ENCODE data around the gene NDUFA12. TPM values are rescaled to one million over a fixed set of nuclear protein-coding genes. Genes with fewer than 3 reads are reported as not detected.
"Not testable (repeated sequence)": the region's sequence is repeated elsewhere in the genome, so short reads cannot be mapped to it uniquely, and the experiment has no call there.

NDUFA12 gene
- total RNA-seq, 2 experiments from 2014 or later: 147 to 160 TPM

- CTCF ChIA-PET: no interaction called here
- Mint-ChIP-seq H3K4me3 (no peak overlapping the region), H3K4me1 (ENCODE audit: low read depth) (peaks cover 46% of the 10 kb centered on the region), H3K36me3 (ENCODE audit: low read depth) (peaks cover 30% of the 10 kb centered on the region), H3K27ac (no peak overlapping the region), H3K9me3 (no peaks in the 10 kb centered on the region), H3K27me3 (ENCODE audit: low read depth) (no peaks in the 10 kb centered on the region)
- intact Hi-C loops (cut with micrococcal nuclease): no loop called here
- no peak for DNase-seq
These were observed 5.2 kb downstream of the NDUFA12 start for GRCh38 chr12:94998326-94998725.

DNA sequence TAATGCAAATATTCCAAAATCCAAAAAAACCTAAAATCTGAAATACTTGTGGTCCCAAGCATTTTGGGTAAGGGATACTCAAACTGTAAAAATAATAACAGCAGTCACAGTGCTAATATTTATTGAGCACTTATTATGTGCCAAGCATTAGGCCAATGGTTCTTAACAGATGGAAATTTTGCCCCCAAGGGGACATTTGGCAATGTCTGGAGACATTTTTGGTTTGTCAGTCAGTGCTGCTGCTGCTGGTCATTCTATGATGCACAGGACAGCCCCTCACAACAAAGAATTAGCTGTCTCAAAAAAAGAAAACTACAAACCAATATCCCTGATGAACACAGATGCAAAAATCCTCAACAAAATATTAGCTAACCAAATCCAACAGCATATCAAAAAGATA is 5.8 kb downstream of the NDUFA12 start:
- Mint-ChIP-seq H3K4me3 (no peak overlapping the region), H3K9me3 (no peaks in the 10 kb centered on the region), H3K36me3 (ENCODE audit: low read depth) (peaks cover 31% of the 10 kb centered on the region), H3K27ac (no peak overlapping the region), H3K27me3 (ENCODE audit: low read depth) (no peaks in the 10 kb centered on the region), H3K4me1 (ENCODE audit: low read depth) (peaks cover 44% of the 10 kb centered on the region)
- CTCF ChIA-PET: interaction anchor here (0.7 kb wide), 1 partner anchor 541 kb away, joined by 3 read pairs; no protein-coding TSS in a partner anchor
- intact Hi-C loops (cut with micrococcal nuclease): no loop called here
- no peak for DNase-seq

DNA sequence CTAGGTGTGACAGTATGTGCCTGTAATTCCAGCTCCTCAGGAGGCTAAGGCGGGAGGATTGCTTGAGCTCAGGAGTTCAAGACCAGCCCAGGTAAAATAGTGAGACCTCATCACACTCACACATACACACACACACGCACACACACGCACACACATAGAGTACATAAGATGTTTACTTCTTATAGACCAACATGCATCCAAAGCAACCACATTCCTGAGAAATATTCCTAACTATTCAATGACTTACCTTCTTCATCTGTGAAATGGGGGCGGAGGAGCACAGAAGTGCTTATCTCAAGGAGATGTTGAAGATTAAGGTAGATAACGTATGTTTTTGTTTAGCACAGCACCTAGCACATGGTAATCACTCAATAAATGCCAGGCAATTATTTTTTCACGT is 6.4 kb downstream of the NDUFA12 start:
- Mint-ChIP-seq H3K36me3 (ENCODE audit: low read depth) (peaks cover 29% of the 10 kb centered on the region), H3K27me3 (ENCODE audit: low read depth) (no peaks in the 10 kb centered on the region), H3K4me1 (ENCODE audit: low read depth) (peaks cover 41% of the 10 kb centered on the region), H3K4me3 (no peak overlapping the region), H3K27ac (no peak overlapping the region), H3K9me3 (no peaks in the 10 kb centered on the region)
- intact Hi-C loops (cut with micrococcal nuclease): no loop called here
- CTCF ChIA-PET: interaction anchor here (0.7 kb wide), 1 partner anchor 542 kb away, joined by 3 read pairs; no protein-coding TSS in a partner anchor
- no peak for DNase-seq

GRCh38 chr12:94994312-94994711 is 9.2 kb downstream of the NDUFA12 start:
- intact Hi-C loops (cut with micrococcal nuclease): no loop called here
- CTCF ChIA-PET: no interaction called here
- H3K36me3 Mint-ChIP-seq (ENCODE audit: low read depth): peaks cover 26% of the 10 kb centered on the region

DNA sequence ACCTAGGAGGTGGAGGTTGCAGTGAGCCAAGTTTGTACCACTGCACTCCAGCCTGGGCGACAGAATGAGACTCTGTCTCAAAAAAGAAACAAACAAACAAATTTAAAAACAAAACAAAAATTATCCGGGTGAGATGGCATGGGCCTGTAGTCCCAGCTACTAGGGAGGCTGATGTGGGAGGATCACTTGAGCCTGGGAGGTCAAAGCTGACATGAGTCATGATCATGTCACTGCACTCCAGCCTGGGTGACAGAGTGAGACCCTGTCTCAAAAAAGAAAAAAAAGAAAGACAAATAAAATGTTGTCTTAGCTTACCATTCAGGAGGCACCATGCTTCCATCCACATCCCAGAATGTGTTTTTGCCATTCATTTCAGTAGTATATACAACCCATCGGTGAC is 9.6 kb downstream of the NDUFA12 start:
- H3K9me3 Mint-ChIP-seq; H3K4me3 Mint-ChIP-seq; CTCF ChIA-PET; intact Hi-C loops (cut with micrococcal nuclease); H3K27ac Mint-ChIP-seq; H3K27me3 Mint-ChIP-seq (ENCODE audit: low read depth); DNase-seq: not testable (repeated sequence)
- Mint-ChIP-seq H3K4me1 (ENCODE audit: low read depth) (peaks cover 35% of the 10 kb centered on the region), H3K36me3 (ENCODE audit: low read depth) (peaks cover 25% of the 10 kb centered on the region)

More at GRCh38 chr12:94994312-94994711, 9.2 kb downstream of the NDUFA12 start:
- H3K4me3 Mint-ChIP-seq: no peak overlapping the region
- H3K27me3 Mint-ChIP-seq (ENCODE audit: low read depth): no peaks in the 10 kb centered on the region
- peaks cover 35% of the 10 kb centered on the region for H3K4me1 Mint-ChIP-seq (ENCODE audit: low read depth)
- no peak overlapping the region for H3K27ac Mint-ChIP-seq
- no peaks in the 10 kb centered on the region for H3K9me3 Mint-ChIP-seq
- DNase-seq: no peak

GRCh38 chr12:94990222-94990621 is 13.3 kb downstream of the NDUFA12 start:
- H3K36me3 Mint-ChIP-seq (ENCODE audit: low read depth): peaks cover 24% of the 10 kb centered on the region
- no peaks in the 10 kb centered on the region for H3K9me3 Mint-ChIP-seq
- CTCF ChIA-PET: interaction anchor here (0.6 to 1.2 kb wide), 4 partner anchors 11 to 544 kb away, joined by 3 to 4 read pairs (median 4); no protein-coding TSS in a partner anchor

DNA sequence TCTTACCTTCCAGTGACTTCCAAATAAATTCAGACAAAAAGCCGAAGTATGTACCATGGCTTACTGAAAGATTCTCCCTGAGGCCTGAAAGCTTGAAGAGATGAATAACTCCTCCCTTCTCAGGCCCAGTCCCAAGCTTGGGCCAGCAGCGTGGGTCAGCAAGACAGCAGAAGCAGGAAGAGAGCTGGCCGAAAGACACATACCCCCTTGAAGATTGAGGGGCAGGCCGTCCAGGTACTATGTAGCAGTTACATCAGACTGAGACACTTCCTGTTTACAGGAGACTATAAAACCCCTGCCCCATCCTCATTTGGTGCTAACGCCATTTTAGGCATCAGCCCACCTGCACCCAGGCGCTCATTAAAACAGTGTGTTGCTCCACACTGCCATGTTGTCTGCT is 15.0 kb downstream of the NDUFA12 start:
- intact Hi-C loops (cut with micrococcal nuclease): loop anchor here (1.0 to 10.0 kb wide), 4 partner anchors 15 to 844 kb away; partner anchors contain the start of genes NDUFA12, NR2C1 and PLXNC1
- peaks cover 51% of the 10 kb centered on the region for H3K4me1 Mint-ChIP-seq (ENCODE audit: low read depth)
- peak; percentile 46 for DNase-seq
- H3K36me3 Mint-ChIP-seq (ENCODE audit: low read depth): peaks cover 27% of the 10 kb centered on the region
- no peaks in the 10 kb centered on the region for H3K9me3 Mint-ChIP-seq
- no peak overlapping the region for H3K4me3 Mint-ChIP-seq
- H3K27me3 Mint-ChIP-seq (ENCODE audit: low read depth): no peaks in the 10 kb centered on the region
- peak overlapping the region; percentile 84 for H3K27ac Mint-ChIP-seq
- CTCF ChIA-PET: interaction anchor here (0.9 to 1.4 kb wide), 2 partner anchors 23 to 85 kb away, joined by 3 to 4 read pairs; partner anchors contain the start of gene NR2C1

More at GRCh38 chr12:94990222-94990621, 13.3 kb downstream of the NDUFA12 start:
- DNase-seq: peak; percentile 33
- H3K4me3 Mint-ChIP-seq: no peak overlapping the region
- intact Hi-C loops (cut with micrococcal nuclease): no loop called here
- peak overlapping the region; percentile 47 for H3K27ac Mint-ChIP-seq
- peaks cover 49% of the 10 kb centered on the region for H3K4me1 Mint-ChIP-seq (ENCODE audit: low read depth)
- no peaks in the 10 kb centered on the region for H3K27me3 Mint-ChIP-seq (ENCODE audit: low read depth)

DNA sequence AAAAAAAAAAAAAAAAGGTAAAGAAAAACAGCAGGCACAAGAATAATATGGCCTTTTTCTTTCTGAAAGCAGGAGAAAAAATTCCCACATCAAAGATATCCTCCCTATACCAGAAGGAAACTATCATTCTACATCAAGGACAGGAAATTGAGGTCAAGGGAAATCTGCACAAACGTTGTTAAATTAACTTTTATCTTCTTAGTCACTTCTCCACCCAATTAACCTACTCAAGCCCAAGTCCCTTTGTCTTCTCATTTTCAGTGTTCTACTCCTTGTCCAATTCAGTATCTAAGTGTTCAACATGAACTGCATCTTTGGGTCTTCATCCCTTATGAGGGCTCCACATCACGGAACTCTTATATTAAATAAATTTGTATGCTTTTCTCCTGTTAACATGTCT is 15.7 kb downstream of the NDUFA12 start:
- Mint-ChIP-seq H3K36me3 (ENCODE audit: low read depth) (peaks cover 27% of the 10 kb centered on the region), H3K27me3 (ENCODE audit: low read depth) (no peaks in the 10 kb centered on the region), H3K27ac (peak overlapping the region; percentile 84), H3K4me3 (peak overlapping the region; percentile 38), H3K4me1 (ENCODE audit: low read depth) (peaks cover 56% of the 10 kb centered on the region), H3K9me3 (no peaks in the 10 kb centered on the region)
- intact Hi-C loops (cut with micrococcal nuclease): loop anchor here (1.0 to 10.0 kb wide), 4 partner anchors 16 to 843 kb away; partner anchors contain the start of genes NDUFA12, NR2C1 and PLXNC1
- CTCF ChIA-PET: no interaction called here
- no peak for DNase-seq

DNA sequence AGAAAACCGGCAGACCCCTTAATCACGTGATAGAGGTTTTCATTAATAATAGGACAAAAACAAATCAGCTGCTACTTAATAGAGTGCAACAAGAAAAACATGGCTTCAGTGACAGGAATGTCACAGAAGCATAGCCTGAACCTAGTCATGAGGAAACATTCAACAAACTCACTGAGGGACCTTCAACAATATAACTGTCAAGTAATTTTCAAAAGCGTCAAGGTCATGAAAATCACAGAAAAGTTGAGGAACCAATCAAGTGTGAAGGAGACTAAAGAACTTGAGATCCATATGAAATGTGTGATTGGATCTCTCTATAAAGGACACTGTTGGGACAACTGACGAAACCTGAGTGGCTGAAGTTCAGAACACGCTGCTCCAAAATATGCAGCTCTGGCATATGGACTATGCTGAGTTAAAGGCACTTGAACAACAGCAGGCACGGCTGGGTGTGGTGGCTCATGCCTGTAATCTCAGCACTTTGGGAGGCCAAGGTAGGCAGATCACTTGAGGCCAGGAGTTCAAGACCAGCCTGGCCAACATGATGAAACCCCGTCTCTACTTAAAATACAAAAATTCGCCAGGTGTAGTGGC is 16.3 kb downstream of the NDUFA12 start:
- intact Hi-C loops (cut with micrococcal nuclease): loop anchor here (5.0 to 10.0 kb wide), 3 partner anchors 45 to 842 kb away; partner anchors contain the start of genes NR2C1 and PLXNC1
- no peak for DNase-seq
- Mint-ChIP-seq H3K9me3 (no peaks in the 10 kb centered on the region), H3K27ac (peak overlapping the region; percentile 61), H3K27me3 (ENCODE audit: low read depth) (no peaks in the 10 kb centered on the region), H3K36me3 (ENCODE audit: low read depth) (peaks cover 25% of the 10 kb centered on the region), H3K4me3 (no peak overlapping the region), H3K4me1 (ENCODE audit: low read depth) (peaks cover 61% of the 10 kb centered on the region)
- CTCF ChIA-PET: no interaction called here

DNA sequence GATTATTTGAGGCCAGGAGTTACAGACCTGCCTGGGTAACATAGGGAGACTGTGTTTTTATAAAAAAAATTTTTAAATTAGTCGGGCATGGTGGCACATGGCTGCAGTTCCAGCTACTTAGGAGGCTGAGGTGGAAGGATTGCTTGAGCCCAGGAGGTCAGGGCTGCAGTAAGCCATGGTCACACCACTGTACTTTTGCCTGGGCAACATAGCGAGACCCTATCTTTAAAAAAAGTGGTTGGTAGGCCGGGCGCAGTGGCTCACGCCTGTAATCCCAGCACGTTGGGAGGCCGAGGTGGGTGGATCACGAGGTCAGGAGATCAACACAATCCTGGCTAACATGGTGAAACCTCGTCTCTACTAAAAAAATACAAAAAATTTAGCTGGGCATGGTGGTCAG is 18.4 kb downstream of the NDUFA12 start:
- not testable (repeated sequence) for H3K4me3 Mint-ChIP-seq; H3K27ac Mint-ChIP-seq; DNase-seq; H3K9me3 Mint-ChIP-seq; H3K27me3 Mint-ChIP-seq (ENCODE audit: low read depth)
- Mint-ChIP-seq H3K36me3 (ENCODE audit: low read depth) (peaks cover 23% of the 10 kb centered on the region), H3K4me1 (ENCODE audit: low read depth) (peaks cover 72% of the 10 kb centered on the region)
- CTCF ChIA-PET: interaction anchor here (0.6 to 1.0 kb wide), 3 partner anchors 8 to 656 kb away, joined by 3 read pairs; no protein-coding TSS in a partner anchor
- intact Hi-C loops (cut with micrococcal nuclease): loop anchor here (5.0 to 10.0 kb wide), 3 partner anchors 43 to 840 kb away; partner anchors contain the start of genes NR2C1 and PLXNC1

GRCh38 chr12:94983321-94983720 is 20.2 kb downstream of the NDUFA12 start:
- peaks cover 60% of the 10 kb centered on the region for H3K4me1 Mint-ChIP-seq (ENCODE audit: low read depth)
- peaks cover 13% of the 10 kb centered on the region for H3K36me3 Mint-ChIP-seq (ENCODE audit: low read depth)
- H3K4me3 Mint-ChIP-seq: no peak overlapping the region
- H3K27me3 Mint-ChIP-seq (ENCODE audit: low read depth): no peaks in the 10 kb centered on the region
- CTCF ChIA-PET: interaction anchor here (0.9 kb wide), 1 partner anchor 108 kb away, joined by 3 read pairs; no protein-coding TSS in a partner anchor
- H3K27ac Mint-ChIP-seq: no peak overlapping the region
- H3K9me3 Mint-ChIP-seq: no peaks in the 10 kb centered on the region
- no peak for DNase-seq
- intact Hi-C loops (cut with micrococcal nuclease): loop anchor here (5.0 to 10.0 kb wide), 2 partner anchors 151 to 839 kb away; partner anchors contain the start of gene PLXNC1

DNA sequence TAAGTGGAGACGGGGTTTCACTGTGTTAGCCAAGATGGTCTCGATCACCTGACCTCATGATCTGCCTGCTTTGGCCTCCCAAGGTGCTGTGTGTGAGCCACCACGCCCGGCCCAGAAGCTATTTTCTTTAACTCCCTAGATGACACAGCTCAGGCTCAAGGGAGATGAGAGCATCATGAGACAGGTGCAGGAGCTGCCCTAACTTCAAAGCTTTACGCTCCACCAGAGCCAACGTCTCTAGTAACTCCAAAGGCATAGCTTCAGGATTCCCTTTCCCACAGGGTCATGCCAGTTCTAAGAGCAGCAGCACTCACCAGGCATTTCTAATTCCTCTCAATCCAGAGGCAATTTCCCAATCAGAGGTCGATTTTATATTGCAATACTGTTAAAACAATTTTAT is 21.0 kb downstream of the NDUFA12 start:
- intact Hi-C loops (cut with micrococcal nuclease): loop anchor here (5.0 to 10.0 kb wide), 2 partner anchors 150 to 838 kb away; partner anchors contain the start of gene PLXNC1
- H3K4me1 Mint-ChIP-seq (ENCODE audit: low read depth): peaks cover 56% of the 10 kb centered on the region
- CTCF ChIA-PET: interaction anchor here (0.6 kb wide), 1 partner anchor 572 kb away, joined by 3 read pairs; no protein-coding TSS in a partner anchor

More for the DNA sequence above, 21.0 kb downstream of the NDUFA12 start:
- Mint-ChIP-seq H3K9me3 (no peaks in the 10 kb centered on the region), H3K4me3 (no peak overlapping the region), H3K36me3 (ENCODE audit: low read depth) (peaks cover 12% of the 10 kb centered on the region), H3K27me3 (ENCODE audit: low read depth) (no peaks in the 10 kb centered on the region), H3K27ac (no peak overlapping the region)
- no peak for DNase-seq
